ENCODE measurements around the gene PPP1R3E. TPM values are rescaled to one million over a fixed set of nuclear protein-coding genes. Genes with fewer than 3 reads are reported as not detected.

Gene PPP1R3E
- total RNA-seq, 1 donor from 2014 or later = 9.0 TPM

DNA sequence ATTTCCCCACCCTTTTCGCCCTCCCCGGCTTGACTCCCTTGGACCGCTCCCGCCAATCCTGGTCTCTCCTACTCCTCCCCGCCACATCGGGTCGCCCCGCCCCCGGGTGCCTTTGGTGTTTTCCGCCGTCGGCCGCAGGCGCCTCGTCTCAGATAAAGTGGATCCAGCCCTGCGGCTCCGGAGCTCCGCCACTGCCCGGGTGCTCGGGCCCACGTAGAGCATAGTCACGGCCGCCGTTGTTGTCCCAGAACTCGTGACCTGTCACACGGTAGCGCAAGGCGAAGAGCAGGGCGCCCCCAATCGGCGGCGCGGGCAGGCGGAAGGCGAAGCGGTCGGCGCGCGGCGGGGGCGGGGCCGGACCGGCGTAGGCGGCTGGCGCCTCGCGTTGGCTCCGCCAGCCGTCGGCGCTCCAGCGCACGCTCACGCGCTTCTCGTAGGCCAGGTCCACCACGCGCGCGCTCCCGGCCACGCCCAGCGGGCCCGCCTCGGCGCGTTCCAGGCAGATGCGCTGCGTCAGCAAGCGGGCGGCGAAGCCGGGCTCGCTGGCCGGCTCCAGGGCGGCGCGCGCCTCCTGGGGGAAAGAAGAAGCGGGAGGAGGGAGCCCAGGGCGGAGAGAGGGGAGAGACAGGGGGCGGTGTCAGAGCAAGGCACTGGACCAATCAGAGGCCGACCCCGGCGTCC is 1.2 kb downstream of the PPP1R3E start:
- DNase-seq = peak; percentile 98
- H3K4me1 ChIP-seq = peaks cover 62% of the 10 kb centered on the region
- peaks cover 12% of the 10 kb centered on the region for H3K36me3 ChIP-seq
- H3K9me3 ChIP-seq (replicated peaks) = no peaks in the 10 kb centered on the region
- TF ChIP-seq, protein P1, sequence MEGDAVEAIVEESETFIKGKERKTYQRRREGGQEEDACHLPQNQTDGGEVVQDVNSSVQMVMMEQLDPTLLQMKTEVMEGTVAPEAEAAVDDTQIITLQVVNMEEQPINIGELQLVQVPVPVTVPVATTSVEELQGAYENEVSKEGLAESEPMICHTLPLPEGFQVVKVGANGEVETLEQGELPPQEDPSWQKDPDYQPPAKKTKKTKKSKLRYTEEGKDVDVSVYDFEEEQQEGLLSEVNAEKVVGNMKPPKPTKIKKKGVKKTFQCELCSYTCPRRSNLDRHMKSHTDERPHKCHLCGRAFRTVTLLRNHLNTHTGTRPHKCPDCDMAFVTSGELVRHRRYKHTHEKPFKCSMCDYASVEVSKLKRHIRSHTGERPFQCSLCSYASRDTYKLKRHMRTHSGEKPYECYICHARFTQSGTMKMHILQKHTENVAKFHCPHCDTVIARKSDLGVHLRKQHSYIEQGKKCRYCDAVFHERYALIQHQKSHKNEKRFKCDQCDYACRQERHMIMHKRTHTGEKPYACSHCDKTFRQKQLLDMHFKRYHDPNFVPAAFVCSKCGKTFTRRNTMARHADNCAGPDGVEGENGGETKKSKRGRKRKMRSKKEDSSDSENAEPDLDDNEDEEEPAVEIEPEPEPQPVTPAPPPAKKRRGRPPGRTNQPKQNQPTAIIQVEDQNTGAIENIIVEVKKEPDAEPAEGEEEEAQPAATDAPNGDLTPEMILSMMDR (IDR thresholded peaks at IDR 0.05; ENCODE audit: borderline replicate concordance) = peak; percentile 83
- H3K4me3 ChIP-seq = peak overlapping the region; percentile 86
- intact Hi-C loops (cut with micrococcal nuclease) = no loop called here
- no peaks in the 10 kb centered on the region for H3K27me3 ChIP-seq (ENCODE audit: low read depth)
- peak overlapping the region; percentile 99 for H3K27ac ChIP-seq (replicated peaks)

DNA sequence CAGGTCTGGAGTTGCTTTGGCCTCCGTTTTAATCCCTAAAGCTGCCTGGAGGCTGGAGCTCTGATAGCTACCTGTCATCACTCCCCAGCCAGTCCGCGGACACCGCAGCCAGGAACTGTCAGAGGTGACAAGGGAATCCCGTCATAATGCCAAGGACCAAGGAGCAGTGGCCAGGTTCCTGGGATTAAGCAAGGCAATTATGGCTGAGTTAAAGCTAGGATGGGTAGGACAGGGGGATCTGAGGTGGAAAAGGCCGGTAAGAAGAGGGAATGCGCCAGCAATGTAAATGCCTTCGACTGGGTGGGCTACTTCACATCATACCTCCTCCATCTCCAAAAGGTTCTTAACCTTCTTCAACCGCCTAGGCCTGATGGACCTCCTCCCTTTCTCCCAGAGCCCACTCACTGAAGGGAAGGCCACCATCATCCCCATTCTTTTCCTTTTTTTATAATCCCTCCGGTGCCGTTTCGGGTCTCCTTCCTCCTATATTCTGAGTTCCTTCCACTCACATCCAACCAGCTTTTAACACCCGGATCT is 1.9 kb downstream of the PPP1R3E start:
- H3K4me1 ChIP-seq = peaks cover 55% of the 10 kb centered on the region
- H3K36me3 ChIP-seq = peaks cover 12% of the 10 kb centered on the region
- peak overlapping the region; percentile 86 for H3K4me3 ChIP-seq
- no peaks in the 10 kb centered on the region for H3K27me3 ChIP-seq (ENCODE audit: low read depth)
- intact Hi-C loops (cut with micrococcal nuclease) = no loop called here
- TF ChIP-seq, protein P1 (IDR thresholded peaks at IDR 0.05; ENCODE audit: borderline replicate concordance) = no peak
- H3K27ac ChIP-seq (replicated peaks) = peak overlapping the region; percentile 99
- no peaks in the 10 kb centered on the region for H3K9me3 ChIP-seq (replicated peaks)
- DNase-seq = peak; percentile 73

DNA sequence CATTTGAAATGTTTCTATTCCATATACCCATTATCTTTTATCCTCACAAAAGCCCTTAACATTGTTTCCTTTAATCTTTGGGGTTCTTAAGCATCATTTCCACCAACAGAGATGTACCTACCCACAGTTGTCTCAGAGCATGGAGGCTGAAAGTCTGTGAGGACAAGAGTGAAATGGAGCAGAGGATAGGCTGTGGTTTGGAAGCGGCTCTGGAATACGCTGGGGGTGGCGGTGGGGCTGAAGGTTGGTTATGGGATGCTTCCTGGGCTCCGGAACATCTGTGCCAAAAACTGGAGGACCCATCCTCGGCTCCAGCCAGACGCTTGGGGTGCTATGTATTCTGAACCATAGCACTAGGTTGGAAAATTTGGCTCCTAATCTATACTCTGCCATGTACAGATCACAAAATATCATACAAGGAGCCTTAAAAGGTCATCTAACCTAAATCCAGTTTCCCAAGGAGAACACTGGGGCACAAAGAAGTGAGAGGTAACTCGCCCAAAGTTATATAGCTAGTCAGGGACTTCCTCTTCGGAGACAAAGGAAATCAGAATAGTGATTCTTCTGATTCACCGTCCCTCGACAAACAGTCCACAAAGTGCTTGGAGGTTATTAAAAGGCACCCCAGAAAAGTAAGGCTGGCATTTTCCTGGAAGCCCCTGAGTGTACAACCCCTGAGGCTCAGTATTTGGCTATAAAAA is 2.5 kb downstream of the PPP1R3E start:
- TF ChIP-seq, protein P1 (IDR thresholded peaks at IDR 0.05; ENCODE audit: borderline replicate concordance) = no peak
- Histone ChIP-seq H3K27ac (replicated peaks) (peak overlapping the region; percentile 99), H3K4me3 (peak overlapping the region; percentile 86), H3K4me1 (peaks cover 57% of the 10 kb centered on the region), H3K27me3 (ENCODE audit: low read depth) (no peaks in the 10 kb centered on the region), H3K9me3 (replicated peaks) (no peaks in the 10 kb centered on the region), H3K36me3 (peaks cover 12% of the 10 kb centered on the region)
- no peak for DNase-seq
- intact Hi-C loops (cut with micrococcal nuclease) = no loop called here

DNA sequence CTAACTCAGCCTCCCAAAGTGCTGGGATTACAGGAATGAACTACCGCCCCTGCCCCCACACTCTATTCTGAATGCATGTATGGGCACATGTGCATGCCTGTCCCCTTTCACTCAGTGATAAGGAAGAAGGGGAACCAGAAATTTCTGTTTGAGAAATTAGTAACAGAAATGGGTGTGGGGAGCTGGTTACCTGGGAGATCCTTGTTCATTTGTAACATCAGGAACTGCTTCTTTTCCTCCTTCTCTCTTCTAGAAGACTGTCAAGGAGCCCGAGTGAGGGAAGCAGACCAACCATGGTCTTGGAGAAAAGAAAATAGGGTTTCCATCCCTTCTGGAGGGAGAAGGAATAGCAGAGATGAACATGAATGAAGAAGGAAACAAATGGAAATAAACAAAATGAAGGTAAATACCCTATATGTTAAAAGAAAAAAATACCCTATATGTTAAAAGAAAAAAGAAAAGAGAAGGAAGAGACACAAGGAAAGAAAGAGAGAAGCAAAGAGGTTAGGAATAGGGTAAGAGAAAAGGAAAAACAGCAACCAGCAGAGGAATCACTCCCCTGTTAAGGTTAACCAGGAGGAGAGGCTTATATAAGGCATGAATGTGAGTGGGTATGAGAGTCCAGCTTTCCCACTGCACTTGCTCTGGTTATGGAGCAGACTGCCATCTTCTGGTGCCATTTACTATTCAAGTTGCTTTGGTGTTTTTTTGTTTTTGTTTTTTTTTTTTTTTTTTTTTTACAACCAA is 3.3 kb downstream of the PPP1R3E start:
- peaks cover 12% of the 10 kb centered on the region for H3K36me3 ChIP-seq
- no peaks in the 10 kb centered on the region for H3K27me3 ChIP-seq (ENCODE audit: low read depth)
- peaks cover 65% of the 10 kb centered on the region for H3K4me1 ChIP-seq
- TF ChIP-seq, protein P1 (IDR thresholded peaks at IDR 0.05; ENCODE audit: borderline replicate concordance) = peak; percentile 36
- H3K9me3 ChIP-seq (replicated peaks) = no peaks in the 10 kb centered on the region
- DNase-seq = no peak
- intact Hi-C loops (cut with micrococcal nuclease) = no loop called here
- peak overlapping the region; percentile 99 for H3K27ac ChIP-seq (replicated peaks)
- peak overlapping the region; percentile 86 for H3K4me3 ChIP-seq

DNA sequence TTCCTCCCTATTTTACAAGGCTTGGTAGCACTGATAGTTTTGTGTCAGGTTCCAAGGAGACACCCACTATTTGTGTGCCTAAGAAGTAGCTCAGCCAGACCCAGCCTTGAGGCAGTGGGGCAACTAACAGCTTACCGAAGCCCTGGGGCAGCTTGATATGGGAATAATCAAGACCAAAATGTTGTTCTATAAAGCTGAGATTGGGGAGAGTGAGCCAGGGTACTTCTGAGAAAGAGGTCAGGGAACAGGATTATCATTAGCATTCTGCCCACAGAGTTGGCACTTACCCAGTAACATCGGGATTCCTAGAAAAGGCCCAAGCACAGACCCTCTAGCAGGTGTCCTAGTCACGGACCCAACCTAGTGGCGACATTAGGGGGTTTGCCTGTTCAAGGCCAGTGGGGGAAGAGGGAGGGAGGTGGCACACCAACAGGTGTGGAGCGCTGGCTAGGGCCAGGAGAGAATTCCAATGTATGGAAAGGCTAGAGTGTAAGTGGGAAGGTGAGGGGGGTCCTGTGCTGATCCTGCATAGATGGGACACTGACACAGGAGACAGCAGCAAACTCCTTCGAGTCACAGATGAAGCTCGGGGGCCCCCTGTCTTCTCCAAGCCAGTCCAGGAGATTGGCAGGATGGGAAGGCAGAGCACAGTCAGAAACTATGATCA is 4.9 kb downstream of the PPP1R3E start:
- no peak for DNase-seq
- no peak overlapping the region for H3K27ac ChIP-seq (replicated peaks)
- peaks cover 63% of the 10 kb centered on the region for H3K4me1 ChIP-seq
- no peaks in the 10 kb centered on the region for H3K9me3 ChIP-seq (replicated peaks)
- H3K27me3 ChIP-seq (ENCODE audit: low read depth) = no peaks in the 10 kb centered on the region
- no peak overlapping the region for H3K4me3 ChIP-seq
- peaks cover 12% of the 10 kb centered on the region for H3K36me3 ChIP-seq
- TF ChIP-seq, protein P1 (IDR thresholded peaks at IDR 0.05; ENCODE audit: borderline replicate concordance) = no peak
- intact Hi-C loops (cut with micrococcal nuclease) = no loop called here
